Naive thymus-derived CD8-positive, alpha-beta T cell (primary cell): Measurements from ENCODE around the gene FRMD8. TPM values are rescaled to one million over a fixed set of nuclear protein-coding genes. Genes with fewer than 3 reads are reported as not detected.

Source experiments
- ATAC-seq, 2 donors: fragments of 150-1000 bp; cut with Tn5 transposase in 1 of 2; sonication (Bioruptor Pico), chemical (Tn5 transposase) in 1 of 2; 1 replicate in 1 of 2; 2 replicates in 1 of 2; pipeline ENCODE4 v1.10.0; 2021; ENCODE audit warnings: mild to moderate bottlenecking in 2 of 2, moderate library complexity in 2 of 2
- POLR2A ChIA-PET: fragments of 350-600 bp; sonication (Branson Sonifier 250); formaldehyde crosslinking; loops from one replicate; lab custom pipeline; 2021; ENCODE audit warnings: antibody characterized with exemption; lab: Charles Lee
- DNase-seq, 10 donors: peaks; one replicate each; pipeline versions ENCODE4 v3.0.0 to v3.0.0-alpha.2; 2020 to 2022
- H3K27ac Mint-ChIP-seq, 10 donors: one replicate each; pipeline ENCODE4 v1.8.0; 2020 to 2022; ENCODE audit warnings: mild to moderate bottlenecking in 10 of 10, mixed read lengths in 10 of 10, moderate library complexity in 4 of 10, inconsistent platforms in 1 of 10
- H3K27me3 Mint-ChIP-seq, 5 donors: one replicate each; pipeline ENCODE4 v1.8.0; 2021 to 2022; ENCODE audit warnings: mixed read lengths in 5 of 5
- H3K36me3 Mint-ChIP-seq, 3 donors: one replicate each; pipeline ENCODE4 v1.8.0; 2020 to 2022; ENCODE audit warnings: mixed read lengths in 3 of 3, mild to moderate bottlenecking in 2 of 3, inconsistent platforms in 1 of 3
- H3K4me1 Mint-ChIP-seq, 4 donors: one replicate each; pipeline ENCODE4 v1.8.0; 2021 to 2022; ENCODE audit warnings: mixed read lengths in 4 of 4
- H3K4me3 Mint-ChIP-seq, 10 donors: one replicate each; pipeline ENCODE4 v1.8.0; 2020 to 2022; ENCODE audit warnings: mild to moderate bottlenecking in 10 of 10, mixed read lengths in 10 of 10, moderate library complexity in 6 of 10, inconsistent platforms in 1 of 10
- H3K9me3 Mint-ChIP-seq, 9 donors: one replicate each; pipeline ENCODE4 v1.8.0; 2020 to 2022; ENCODE audit warnings: mixed read lengths in 9 of 9, mild to moderate bottlenecking in 3 of 9, inconsistent platforms in 1 of 9, moderate library complexity in 1 of 9
- polyA plus RNA-seq, 3 donors: library from polyadenylated mRNA; unstranded; fragments of 300-500 nt; fragmentation: Illumina TruSeq; gene quantifications; one replicate each; pipeline ENCODE4 v1.2.3, GENCODE V29; 2021
- total RNA-seq, 8 experiments: library from RNA in 2 of 8; stranded (reverse) in 2 of 8; gene quantifications; one replicate each; pipeline ENCODE4 v1.2.3 and lab custom pipeline; 2021 to 2026

The FRMD8 gene
- total RNA-seq (10 to 100 TPM; 48.6 to 55.0 TPM), polyA plus RNA-seq (10 to 100 TPM; 34.5 to 42.6 (median 35.4) TPM), total RNA-seq (lab: John Stamatoyannopoulos, UW) (26.6 to 102 (median 70.2) reads per million in 6 experiments)

- Mint-ChIP-seq H3K27me3 (no peaks in the 10 kb centered on the region), H3K36me3 (peaks cover 0 to 4% (median 0%) of the 10 kb centered on the region in 3 donors), H3K4me1 (peaks cover 42 to 84% (median 82%) of the 10 kb centered on the region in 4 donors), H3K27ac (peak within 1 kb of the TSS; percentile 94 to 100 (median 99)), H3K9me3 (no peaks in the 10 kb centered on the region), H3K4me3 (peak within 1 kb of the TSS; percentile 85 to 98 (median 92))
- DNase-seq (peak; percentile 79 to 94 (median 88)), ATAC-seq (peak; percentile 55 to 57)
- POLR2A ChIA-PET, result interaction anchor here (0.6 to 17.5 kb wide), 12 partner anchors 8 to 186 kb away, joined by 3 to 396 read pairs (median 4); partner anchors contain the start of genes FAM89B, MALAT1 and NEAT1
These were observed at the start of gene FRMD8 for GRCh38 chr11:65386307-65387140. FRMD8 (plus strand) TSS chr11:65386637; CDS start chr11:65387037, 400 bp downstream.

- Mint-ChIP-seq H3K27ac (peak overlapping the region in 5 of 10 donors; percentile 2 to 84 (median 27)), H3K4me1 (peaks cover 29 to 52% (median 43%) of the 10 kb centered on the region in 4 donors), H3K9me3 (no peaks in the 10 kb centered on the region), H3K36me3 (peaks cover 0 to 56% (median 10%) of the 10 kb centered on the region in 3 donors), H3K4me3 (peak overlapping the region in 3 of 10 donors; percentile 20 to 69 (median 31)), H3K27me3 (no peaks in the 10 kb centered on the region)
- POLR2A ChIA-PET, result interaction anchor here (1.1 kb wide), 1 partner anchor 17 kb away, joined by 4 read pairs; no protein-coding TSS in a partner anchor
- no peak for ATAC-seq
- DNase-seq, result no peak
These were observed 47.8 kb upstream of the FRMD8 start for GRCh38 chr11:65338676-65339075.

GRCh38 chr11:65340226-65340625 is 46.2 kb upstream of the FRMD8 start:
- Mint-ChIP-seq H3K9me3 (no peaks in the 10 kb centered on the region), H3K4me1 (peaks cover 19 to 41% (median 31%) of the 10 kb centered on the region in 4 donors), H3K27me3 (no peaks in the 10 kb centered on the region), H3K4me3 (peak overlapping the region in 1 of 10 donors; percentile 14), H3K36me3 (peaks cover 0 to 70% (median 11%) of the 10 kb centered on the region in 3 donors), H3K27ac (peak overlapping the region in 3 of 10 donors; percentile 22 to 57 (median 30))
- no peak for ATAC-seq
- POLR2A ChIA-PET, result no interaction called here
- DNase-seq, result no peak

GRCh38 chr11:65341856-65342255 is 44.6 kb upstream of the FRMD8 start:
- ATAC-seq (no peak), DNase-seq (no peak)
- Mint-ChIP-seq H3K4me3 (no peak overlapping the region), H3K27me3 (no peaks in the 10 kb centered on the region), H3K4me1 (peaks cover 19 to 31% (median 25%) of the 10 kb centered on the region in 4 donors), H3K27ac (no peak overlapping the region), H3K36me3 (peaks cover 0 to 86% (median 17%) of the 10 kb centered on the region in 3 donors), H3K9me3 (no peaks in the 10 kb centered on the region)
- POLR2A ChIA-PET, result no interaction called here

- no peaks in the 10 kb centered on the region for H3K27me3 Mint-ChIP-seq
- H3K4me1 Mint-ChIP-seq, result peaks cover 12 to 20% (median 18%) of the 10 kb centered on the region in 4 donors
- H3K4me3 Mint-ChIP-seq, result no peak overlapping the region
- DNase-seq (no peak), ATAC-seq (no peak)
- peaks cover 5 to 57% (median 12%) of the 10 kb centered on the region in 3 donors for H3K36me3 Mint-ChIP-seq
- no peaks in the 10 kb centered on the region for H3K9me3 Mint-ChIP-seq
- POLR2A ChIA-PET, result interaction anchor here (1.2 kb wide), 1 partner anchor 18 kb away, joined by 4 read pairs; the partner anchor contains the start of gene DPF2
- peak overlapping the region in 4 of 10 donors; percentile 6 to 62 (median 35) for H3K27ac Mint-ChIP-seq
These were observed 34.9 kb upstream of the FRMD8 start for GRCh38 chr11:65351511-65351910.

GRCh38 chr11:65352783-65353182 is 33.7 kb upstream of the FRMD8 start:
- DNase-seq, result no peak
- Mint-ChIP-seq H3K9me3 (no peaks in the 10 kb centered on the region), H3K27me3 (no peaks in the 10 kb centered on the region), H3K4me3 (peak overlapping the region in 1 of 10 donors; percentile 48), H3K4me1 (peaks cover 12 to 20% (median 17%) of the 10 kb centered on the region in 4 donors), H3K27ac (peak overlapping the region in 7 of 10 donors; percentile 27 to 89 (median 58)), H3K36me3 (peaks cover 5 to 49% (median 12%) of the 10 kb centered on the region in 3 donors)
- no peak for ATAC-seq
- POLR2A ChIA-PET, result interaction anchor here (0.7 to 1.8 kb wide), 3 partner anchors 18 to 135 kb away, joined by 3 to 5 read pairs (median 3); partner anchors contain the start of gene DPF2

GRCh38 chr11:65353376-65353775 is 33.1 kb upstream of the FRMD8 start:
- ATAC-seq (no peak), DNase-seq (no peak)
- Mint-ChIP-seq H3K36me3 (peaks cover 5 to 45% (median 10%) of the 10 kb centered on the region in 3 donors), H3K27me3 (no peaks in the 10 kb centered on the region), H3K9me3 (no peaks in the 10 kb centered on the region), H3K4me1 (peaks cover 12 to 20% (median 17%) of the 10 kb centered on the region in 4 donors), H3K4me3 (peak overlapping the region; percentile 69 to 95 (median 81)), H3K27ac (peak overlapping the region in 8 of 10 donors; percentile 4 to 89 (median 66))
- POLR2A ChIA-PET, result interaction anchor here (0.7 to 1.8 kb wide), 4 partner anchors 17 to 134 kb away, joined by 3 to 5 read pairs (median 4); partner anchors contain the start of gene DPF2

GRCh38 chr11:65353900-65354264 is 32.6 kb upstream of the FRMD8 start:
- Mint-ChIP-seq H3K27ac (peak overlapping the region; percentile 30 to 89 (median 76)), H3K27me3 (no peaks in the 10 kb centered on the region), H3K9me3 (no peaks in the 10 kb centered on the region), H3K4me1 (peaks cover 12 to 20% (median 17%) of the 10 kb centered on the region in 4 donors), H3K4me3 (peak overlapping the region; percentile 69 to 95 (median 81)), H3K36me3 (peaks cover under 1 to 39% (median 6%) of the 10 kb centered on the region in 3 donors)
- DNase-seq (no peak), ATAC-seq (no peak)
- POLR2A ChIA-PET, result interaction anchor here (0.9 to 1.8 kb wide), 4 partner anchors 18 to 1263 kb away, joined by 3 to 5 read pairs (median 4); partner anchors contain the start of genes DPF2 and RBM14

GRCh38 chr11:65354265-65355012 is 32.0 kb upstream of the FRMD8 start, which contains the start of gene TIGD3:
TIGD3 (plus strand) TSS chr11:65354751; CDS start chr11:65355809, 1,058 bp downstream.
- Mint-ChIP-seq H3K9me3 (no peaks in the 10 kb centered on the region), H3K36me3 (peaks cover 0 to 34% (median 5%) of the 10 kb centered on the region in 3 donors), H3K4me1 (peaks cover 12 to 20% (median 17%) of the 10 kb centered on the region in 4 donors), H3K27ac (peak within 1 kb of the TSS; percentile 67 to 96 (median 86)), H3K4me3 (peak within 1 kb of the TSS; percentile 84 to 96 (median 93)), H3K27me3 (no peaks in the 10 kb centered on the region)
- POLR2A ChIA-PET, result interaction anchor here (0.9 to 2.6 kb wide), 5 partner anchors 18 to 1262 kb away, joined by 3 to 11 read pairs (median 4); partner anchors contain the start of genes DPF2, MALAT1 and RBM14
- peak; percentile 94 to 99 (median 96) for DNase-seq
- ATAC-seq, result peak; percentile 95 to 96

- H3K4me3 Mint-ChIP-seq, result peak overlapping the region; percentile 84 to 96 (median 93)
- H3K9me3 Mint-ChIP-seq, result no peaks in the 10 kb centered on the region
- peak; percentile 40 to 55 for ATAC-seq
- peak; percentile 32 to 85 (median 56) for DNase-seq
- H3K27me3 Mint-ChIP-seq, result no peaks in the 10 kb centered on the region
- POLR2A ChIA-PET, result interaction anchor here (0.7 to 2.6 kb wide), 8 partner anchors 17 to 154 kb away, joined by 3 to 11 read pairs (median 3); partner anchors contain the start of genes MALAT1 and NEAT1
- H3K4me1 Mint-ChIP-seq, result peaks cover 12 to 20% (median 17%) of the 10 kb centered on the region in 4 donors
- peak overlapping the region; percentile 48 to 96 (median 84) for H3K27ac Mint-ChIP-seq
- peaks cover 0 to 26% (median 5%) of the 10 kb centered on the region in 3 donors for H3K36me3 Mint-ChIP-seq
These were observed 31.2 kb upstream of the FRMD8 start for GRCh38 chr11:65355013-65355775.
